ENCODE results near the gene FMNL2. TPM values are rescaled to one million over a fixed set of nuclear protein-coding genes. Genes with fewer than 3 reads are reported as not detected.

The FMNL2 gene
- total RNA-seq, 4 donors from 2014 or later = 23.5 to 28.0 (median 23.8) TPM

DNA sequence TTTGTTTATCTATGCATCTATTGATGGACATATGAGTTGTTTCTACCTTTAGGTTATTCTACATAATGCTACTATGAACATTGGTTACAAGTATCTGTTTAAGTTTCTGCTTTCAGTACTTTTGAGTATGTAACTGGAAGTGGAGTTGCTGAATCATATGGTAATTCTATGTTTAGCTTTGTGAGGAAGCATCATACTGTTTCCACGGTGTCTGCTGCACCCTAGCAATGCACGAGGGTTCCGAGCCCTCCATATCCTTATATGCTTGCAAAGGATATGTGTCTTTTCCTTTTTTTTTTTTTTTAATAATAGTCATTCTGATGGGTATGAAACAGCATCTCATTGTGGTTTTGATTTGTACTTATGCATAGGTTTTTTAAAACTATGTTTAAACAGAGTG lies 83.7 kb downstream of the FMNL2 start:
- no peak for TF ChIP-seq POLR2A (IDR thresholded peaks at IDR 0.05; ENCODE audit: low read depth)
- TF ChIP-seq, protein P1, sequence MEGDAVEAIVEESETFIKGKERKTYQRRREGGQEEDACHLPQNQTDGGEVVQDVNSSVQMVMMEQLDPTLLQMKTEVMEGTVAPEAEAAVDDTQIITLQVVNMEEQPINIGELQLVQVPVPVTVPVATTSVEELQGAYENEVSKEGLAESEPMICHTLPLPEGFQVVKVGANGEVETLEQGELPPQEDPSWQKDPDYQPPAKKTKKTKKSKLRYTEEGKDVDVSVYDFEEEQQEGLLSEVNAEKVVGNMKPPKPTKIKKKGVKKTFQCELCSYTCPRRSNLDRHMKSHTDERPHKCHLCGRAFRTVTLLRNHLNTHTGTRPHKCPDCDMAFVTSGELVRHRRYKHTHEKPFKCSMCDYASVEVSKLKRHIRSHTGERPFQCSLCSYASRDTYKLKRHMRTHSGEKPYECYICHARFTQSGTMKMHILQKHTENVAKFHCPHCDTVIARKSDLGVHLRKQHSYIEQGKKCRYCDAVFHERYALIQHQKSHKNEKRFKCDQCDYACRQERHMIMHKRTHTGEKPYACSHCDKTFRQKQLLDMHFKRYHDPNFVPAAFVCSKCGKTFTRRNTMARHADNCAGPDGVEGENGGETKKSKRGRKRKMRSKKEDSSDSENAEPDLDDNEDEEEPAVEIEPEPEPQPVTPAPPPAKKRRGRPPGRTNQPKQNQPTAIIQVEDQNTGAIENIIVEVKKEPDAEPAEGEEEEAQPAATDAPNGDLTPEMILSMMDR (IDR thresholded peaks at IDR 0.05) = no peak
- no peak for TF ChIP-seq EP300 (IDR thresholded peaks at IDR 0.05)
- no peak for TF ChIP-seq POLR2AphosphoS5 (IDR thresholded peaks at IDR 0.05)
- 52% methylated on average over 3 of the region's 3 CpGs for WGBS

DNA sequence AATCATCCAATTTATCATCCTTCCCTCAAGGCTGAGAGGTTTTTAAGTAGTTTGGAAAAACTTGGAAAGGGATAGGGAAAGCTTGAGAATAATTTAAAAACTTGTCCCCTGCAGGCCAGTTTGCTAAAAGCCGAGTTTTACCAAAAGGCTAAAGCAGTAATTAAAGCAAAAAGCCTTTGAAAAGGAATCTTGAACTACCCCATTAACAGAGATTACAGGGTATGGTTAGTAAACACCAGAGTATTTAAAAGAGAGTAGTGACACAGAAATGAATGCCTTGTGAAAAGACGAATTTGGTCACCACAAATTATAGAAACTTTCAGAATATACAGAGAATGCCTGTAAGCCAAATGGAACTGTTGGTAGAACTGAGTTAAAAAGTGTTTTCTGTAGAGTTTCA lies 85.0 kb downstream of the FMNL2 start:
- TF ChIP-seq, protein P1 (IDR thresholded peaks at IDR 0.05) = no peak
- TF ChIP-seq POLR2A (IDR thresholded peaks at IDR 0.05; ENCODE audit: low read depth) = no peak
- no peak for TF ChIP-seq POLR2AphosphoS5 (IDR thresholded peaks at IDR 0.05)
- TF ChIP-seq EP300 (IDR thresholded peaks at IDR 0.05) = no peak
- Histone ChIP-seq H3K36me3 (no peaks in the 10 kb centered on the region), H3K27me3 (no peaks in the 10 kb centered on the region), H3K9me3 (no peaks in the 10 kb centered on the region), H3K4me1 (peaks cover 20 to 33% (median 29%) of the 10 kb centered on the region in 4 donors), H3K4me3 (no peak overlapping the region), H3K27ac (replicated peaks in 1 of 4) (no peak overlapping the region)
- 84% methylated on average over 2 of the region's 2 CpGs for WGBS
- intact Hi-C loops (cut with DNase I) = no loop called here
- DNase-seq (ENCODE audit: extremely low spot score) = no peak

More for the DNA sequence above, 83.7 kb downstream of the FMNL2 start:
- H3K4me3 ChIP-seq = no peak overlapping the region
- H3K9me3 ChIP-seq = no peaks in the 10 kb centered on the region
- no peaks in the 10 kb centered on the region for H3K27me3 ChIP-seq
- intact Hi-C loops (cut with DNase I) = no loop called here
- DNase-seq (ENCODE audit: extremely low spot score) = peak; percentile 24
- H3K27ac ChIP-seq (replicated peaks in 1 of 4) = no peak overlapping the region
- H3K4me1 ChIP-seq = peaks cover 23 to 39% (median 30%) of the 10 kb centered on the region in 4 donors
- H3K36me3 ChIP-seq = no peaks in the 10 kb centered on the region

DNA sequence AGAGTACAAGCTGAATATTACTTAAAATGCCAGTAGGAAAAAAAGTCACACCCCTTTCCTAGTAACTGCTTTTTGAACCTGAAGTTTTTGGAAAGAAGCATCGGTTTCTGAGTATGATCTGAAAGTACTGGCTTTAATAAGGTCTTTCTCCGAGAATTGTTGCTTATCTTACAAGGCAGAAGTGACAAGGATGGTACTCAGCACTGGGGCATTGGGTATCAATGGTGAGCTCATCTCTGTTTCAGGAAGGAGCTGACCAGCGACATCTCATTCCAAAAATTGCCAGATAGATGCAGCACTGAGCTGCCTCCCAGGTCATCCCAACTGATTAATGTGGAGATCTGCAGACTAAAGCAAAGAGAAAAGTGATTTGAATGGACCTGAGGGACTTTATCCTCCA lies 85.4 kb downstream of the FMNL2 start:
- DNase-seq (ENCODE audit: extremely low spot score) = no peak
- no peaks in the 10 kb centered on the region for H3K27me3 ChIP-seq
- H3K27ac ChIP-seq (replicated peaks in 1 of 4) = no peak overlapping the region
- H3K9me3 ChIP-seq = no peaks in the 10 kb centered on the region
- intact Hi-C loops (cut with DNase I) = no loop called here
- WGBS = 85% methylated on average over 3 of the region's 3 CpGs
- no peaks in the 10 kb centered on the region for H3K36me3 ChIP-seq
- TF ChIP-seq, protein P1 (IDR thresholded peaks at IDR 0.05) = no peak
- no peak for TF ChIP-seq POLR2A (IDR thresholded peaks at IDR 0.05; ENCODE audit: low read depth)
- no peak for TF ChIP-seq POLR2AphosphoS5 (IDR thresholded peaks at IDR 0.05)
- no peak for TF ChIP-seq EP300 (IDR thresholded peaks at IDR 0.05)
- peaks cover 18 to 29% (median 26%) of the 10 kb centered on the region in 4 donors for H3K4me1 ChIP-seq
- no peak overlapping the region for H3K4me3 ChIP-seq

DNA sequence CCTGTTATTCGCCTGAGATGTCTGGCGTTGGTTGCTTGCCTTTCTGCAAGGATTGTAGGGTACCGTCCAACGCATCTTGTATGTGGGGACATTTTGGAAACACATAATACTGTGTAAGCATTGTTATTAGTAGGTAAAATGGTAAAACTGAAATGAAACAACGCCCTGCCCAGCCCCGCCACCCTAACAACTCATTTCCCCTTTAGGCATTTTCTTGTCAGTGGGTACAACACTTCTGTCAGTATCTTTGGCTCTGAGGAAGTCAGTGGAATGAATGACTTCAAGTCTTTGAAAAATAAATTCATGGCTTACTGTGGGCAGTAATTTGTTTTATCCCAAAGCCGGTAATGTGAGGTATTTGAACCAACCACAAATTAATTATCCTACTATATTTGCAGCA lies 86.0 kb downstream of the FMNL2 start:
- H3K27ac ChIP-seq (replicated peaks in 1 of 4) = peak overlapping the region in 3 of 4 donors; percentile 34 to 54 (median 50)
- WGBS = 93% methylated on average over 7 of the region's 7 CpGs
- intact Hi-C loops (cut with DNase I) = no loop called here

More for the DNA sequence above, 86.0 kb downstream of the FMNL2 start:
- TF ChIP-seq, protein P1 (IDR thresholded peaks at IDR 0.05) = no peak
- no peak for TF ChIP-seq POLR2AphosphoS5 (IDR thresholded peaks at IDR 0.05)
- no peak for TF ChIP-seq EP300 (IDR thresholded peaks at IDR 0.05)
- no peak for TF ChIP-seq POLR2A (IDR thresholded peaks at IDR 0.05; ENCODE audit: low read depth)
- Histone ChIP-seq H3K27me3 (no peaks in the 10 kb centered on the region), H3K36me3 (no peaks in the 10 kb centered on the region), H3K4me1 (peaks cover 13 to 26% (median 22%) of the 10 kb centered on the region in 4 donors), H3K9me3 (no peaks in the 10 kb centered on the region), H3K4me3 (no peak overlapping the region)
- no peak for DNase-seq (ENCODE audit: extremely low spot score)

All from esophagus muscularis mucosa (tissue), 4 donors.